A673 (cell line): ENCODE data around the gene SLC52A1.

Experiments used
- CTCF ChIP-seq: fragments of 300-800, 200-600 bp; sonication (generic); conservative IDR thresholded peaks from 2 replicates; pipeline ENCODE4 v1.5.1; 2017; ENCODE audit warnings: low read depth, mild to moderate bottlenecking, antibody characterized with exemption, low read length, moderate library complexity, mixed read lengths
- EZH2 ChIP-seq: fragments of 200-600 bp; sonication (generic); IDR thresholded peaks from 2 replicates; pipeline ENCODE4 v1.6.1; 2017; ENCODE audit warnings: borderline replicate concordance, low read depth, mild to moderate bottlenecking, mixed read lengths, antibody characterized with exemption, low read length; ENCODE audit not compliant: poor library complexity, severe bottlenecking

- TF ChIP-seq CTCF (no peak), EZH2 (no peak)
These were observed 42.5 kb upstream of the SLC52A1 start for GRCh38 chr17:5077781-5078105.
